Stimulated activated CD4-positive, alpha-beta T cell treated with anti-CD3 and anti-CD28 coated beads, Interleukin-15, amount 100 ng/mL, for 48 hours (primary cell): ENCODE results near the gene DDX60.
"Not testable (repeated sequence)": the region's sequence is repeated elsewhere in the genome, so short reads cannot be mapped to it uniquely, and the experiment has no call there.

Experiments
- DNase-seq, 2 donors: peaks; one replicate each; pipeline ENCODE4 v3.0.0-alpha.2; 2020; ENCODE audit warnings: low read depth in 2 of 2

DDX60 gene

GRCh38 chr4:168318266-168318895, at the start of gene DDX60:
Gene DDX60 (minus strand): TSS chr4:168318752. CDS start chr4:168311259, 7,493 bp downstream.
- peak; percentile 67 to 68 for DNase-seq

DNA sequence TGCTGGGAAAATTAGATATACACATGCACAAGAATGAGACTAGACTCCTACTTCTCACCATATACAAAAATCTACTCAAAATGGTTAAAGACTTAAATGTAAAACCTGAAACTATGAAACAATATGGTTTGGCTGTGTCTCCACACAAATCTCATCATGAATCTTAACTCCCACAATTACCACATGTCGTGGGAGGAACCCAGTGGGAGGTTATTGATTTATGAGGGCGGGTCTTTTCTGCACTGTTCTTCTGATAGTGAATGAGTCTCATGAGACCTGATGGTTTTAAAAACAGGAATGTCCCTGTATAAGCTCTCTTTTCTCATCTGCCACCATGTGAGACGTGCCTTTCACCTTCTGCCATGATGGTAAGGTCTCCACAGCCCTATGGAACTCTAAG, 48.5 kb upstream of the DDX60 start:
- DNase-seq: no peak

GRCh38 chr4:168362025-168362401, 43.5 kb upstream of the DDX60 start:
- no peak for DNase-seq

- no peak for DNase-seq
Observed at GRCh38 chr4:168361365-168362024, 42.9 kb upstream of the DDX60 start.

- DNase-seq: no peak
Observed at GRCh38 chr4:168360271-168360670, 41.7 kb upstream of the DDX60 start.

DNA sequence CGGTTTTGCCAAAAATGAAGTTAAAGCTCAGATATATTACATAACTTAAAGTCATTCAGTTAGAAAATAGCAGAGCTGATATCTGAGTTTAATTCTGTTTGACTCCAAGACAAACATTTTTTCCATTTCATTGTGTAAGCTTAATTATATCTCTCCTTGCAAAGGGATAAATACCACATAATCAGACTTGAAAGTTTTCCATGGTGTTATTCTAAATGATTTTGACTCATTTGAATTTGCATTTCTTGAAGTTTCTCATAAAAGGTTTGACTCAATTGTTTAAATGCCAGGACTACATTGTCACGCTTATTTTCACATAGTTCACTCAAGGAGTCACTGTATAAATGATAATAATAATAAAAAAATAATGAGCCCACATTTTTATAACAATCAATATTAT, 39.4 kb upstream of the DDX60 start:
- no peak for DNase-seq

GRCh38 chr4:168353746-168354145, 35.2 kb upstream of the DDX60 start:
- DNase-seq: no peak

DNA sequence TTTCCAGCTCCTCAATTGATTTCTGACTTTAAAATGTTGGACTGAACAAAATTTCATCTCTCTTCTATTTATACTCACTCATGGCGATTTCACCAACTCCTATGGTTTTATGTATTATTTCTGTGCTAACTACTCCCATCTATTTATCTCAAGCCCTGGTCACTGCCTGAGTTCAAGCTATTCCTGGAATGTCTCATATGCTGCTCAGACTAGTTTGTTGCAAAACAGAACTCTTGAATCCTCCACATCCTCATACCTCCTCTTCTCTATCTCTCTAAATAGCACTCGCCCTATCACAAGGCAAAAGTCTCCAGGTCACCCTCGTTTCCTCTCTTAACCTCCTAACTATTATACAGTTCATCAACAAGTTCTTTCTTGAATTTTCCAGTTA, 19.0 kb upstream of the DDX60 start:
- no peak for DNase-seq

DNA sequence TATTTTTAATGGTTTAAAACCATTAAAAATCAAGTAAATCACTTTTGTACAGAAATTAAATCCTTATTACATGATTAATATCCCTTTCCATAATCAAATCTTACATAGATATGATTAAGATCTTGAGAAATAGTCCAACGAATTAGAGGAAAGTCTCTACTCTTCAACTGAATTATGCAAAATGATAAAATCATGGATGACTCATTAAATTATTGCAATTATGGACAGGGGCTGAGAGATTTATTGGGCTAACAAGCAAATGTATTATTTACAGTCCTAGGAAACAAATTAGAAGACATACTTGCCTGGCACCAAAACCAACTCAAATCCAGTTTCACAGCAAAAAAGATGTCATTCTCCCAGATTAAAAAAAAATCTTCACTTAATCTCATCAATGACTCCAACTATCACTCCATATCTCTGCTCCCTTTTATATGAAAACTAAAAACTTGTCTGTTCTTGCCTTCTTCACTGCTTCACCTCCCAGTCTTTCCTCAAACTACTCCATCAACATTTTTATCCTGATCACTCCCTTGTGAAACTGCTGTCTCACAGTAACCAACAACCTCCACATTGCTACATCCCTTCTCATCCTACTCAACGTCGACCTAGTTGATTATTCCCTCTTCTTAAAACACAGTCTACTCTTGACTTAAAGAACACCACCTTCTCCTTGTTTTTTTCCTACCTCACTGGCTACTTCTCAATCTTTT, 18.4 kb upstream of the DDX60 start:
- DNase-seq: no peak

DNA sequence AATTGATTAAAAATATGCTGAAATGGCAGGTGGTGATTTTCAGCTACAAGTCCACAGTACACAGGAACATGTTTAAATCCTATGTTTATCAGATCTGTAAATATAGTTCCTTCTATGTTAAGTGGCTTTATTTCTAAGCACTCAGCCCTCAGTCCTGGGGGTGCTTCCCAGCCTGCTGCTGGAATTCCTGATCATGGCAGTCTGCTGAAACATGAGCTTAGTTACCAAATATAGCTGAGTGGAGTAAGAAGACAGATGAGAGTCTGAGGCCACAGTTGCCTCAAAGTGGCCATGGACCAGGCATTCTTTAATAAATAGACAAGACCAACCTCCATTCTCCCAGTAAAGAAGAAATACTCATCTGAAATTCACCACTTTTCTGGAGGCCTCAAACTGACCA, 17.1 kb upstream of the DDX60 start:
- no peak for DNase-seq

DNA sequence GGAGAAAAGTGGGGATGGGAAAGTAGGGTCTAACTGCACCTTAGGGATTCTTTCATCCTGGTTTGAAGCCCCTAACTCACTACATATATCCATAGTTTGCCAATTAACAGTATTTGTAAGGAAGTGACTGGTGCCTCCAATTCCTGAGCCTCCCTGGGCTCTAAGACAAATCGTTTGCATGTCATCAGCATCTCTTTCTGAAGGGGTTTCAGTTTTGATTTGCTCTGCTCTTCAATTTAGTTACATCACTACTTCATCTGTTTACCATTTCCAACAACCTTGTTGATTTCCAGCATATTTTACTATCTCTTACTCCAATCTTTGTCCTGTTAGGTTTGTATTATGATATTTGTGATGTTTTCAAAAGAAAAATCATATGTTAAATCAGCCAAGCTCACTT, 15.5 kb upstream of the DDX60 start:
- no peak for DNase-seq

DNA sequence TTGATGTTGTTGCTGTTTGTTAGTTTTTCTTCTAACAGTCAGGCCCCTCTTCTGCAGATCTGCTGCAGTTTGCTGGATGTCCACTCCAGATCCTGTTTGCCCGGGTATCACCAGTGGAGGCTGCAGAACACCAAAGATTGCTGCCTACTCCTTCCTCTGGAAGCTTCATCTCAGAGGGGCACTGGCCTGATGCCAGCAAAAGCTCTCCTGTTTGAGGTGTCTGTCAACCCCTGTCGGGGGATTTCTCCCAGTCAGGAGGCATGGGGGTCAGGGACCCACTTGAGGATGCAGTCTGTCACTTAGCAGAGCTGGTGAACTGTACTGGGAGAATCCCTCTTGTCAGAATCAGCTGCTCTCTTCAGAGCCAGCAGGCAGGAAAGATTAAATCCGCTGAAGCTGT, 12.0 kb upstream of the DDX60 start:
- DNase-seq: not testable (repeated sequence)

- DNase-seq: no peak
Observed at GRCh38 chr4:168325591-168325990, 7.0 kb upstream of the DDX60 start.

GRCh38 chr4:168321006-168321405, 2.5 kb upstream of the DDX60 start:
- no peak for DNase-seq

- DNase-seq: no peak
Observed at GRCh38 chr4:168319486-168320019, 1.0 kb upstream of the DDX60 start.

GRCh38 chr4:168317621-168318020, 931 bp downstream of the DDX60 start:
- DNase-seq: no peak

DNA sequence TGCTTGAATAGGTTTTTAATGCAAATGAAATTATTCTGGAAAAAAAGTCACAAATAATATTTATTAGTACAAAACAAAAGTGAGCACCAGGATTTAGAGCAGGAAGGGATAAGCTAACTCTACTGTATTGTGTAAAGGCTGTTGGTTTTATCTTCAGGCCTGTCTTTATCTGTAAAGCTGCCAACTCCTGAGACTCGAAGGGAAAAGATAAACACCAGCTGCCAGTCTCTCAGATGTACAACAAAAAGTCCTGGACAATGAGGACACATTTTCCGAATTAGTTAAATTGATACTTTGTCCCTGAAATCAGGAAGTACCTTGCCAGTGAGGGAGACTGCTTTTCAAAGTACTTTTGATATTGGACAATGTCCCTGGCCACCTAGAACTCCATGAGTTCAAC, 8.8 kb downstream of the DDX60 start:
- DNase-seq: no peak

DNA sequence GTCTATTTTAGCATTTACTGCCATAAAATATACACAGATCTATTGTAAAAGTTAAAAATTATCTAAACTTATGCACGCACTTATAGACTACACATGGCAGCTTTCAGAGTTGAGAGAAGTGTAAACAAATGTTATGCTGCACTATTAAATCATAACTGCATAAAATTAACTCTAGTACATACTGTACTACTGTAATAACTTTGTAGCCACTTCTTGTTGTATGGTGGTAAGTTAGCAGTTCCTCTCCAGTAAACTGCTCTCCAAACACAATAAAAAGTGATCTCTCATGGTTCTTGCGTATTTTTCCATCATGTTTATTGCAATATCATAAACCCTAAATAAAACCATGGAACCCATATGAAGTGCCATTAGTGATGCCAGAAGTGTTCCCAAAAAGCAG, 9.6 kb downstream of the DDX60 start:
- DNase-seq: no peak

GRCh38 chr4:168306476-168306875, 12.1 kb downstream of the DDX60 start:
- no peak for DNase-seq

- DNase-seq: no peak
Observed at GRCh38 chr4:168304744-168305459, 13.7 kb downstream of the DDX60 start.

DNA sequence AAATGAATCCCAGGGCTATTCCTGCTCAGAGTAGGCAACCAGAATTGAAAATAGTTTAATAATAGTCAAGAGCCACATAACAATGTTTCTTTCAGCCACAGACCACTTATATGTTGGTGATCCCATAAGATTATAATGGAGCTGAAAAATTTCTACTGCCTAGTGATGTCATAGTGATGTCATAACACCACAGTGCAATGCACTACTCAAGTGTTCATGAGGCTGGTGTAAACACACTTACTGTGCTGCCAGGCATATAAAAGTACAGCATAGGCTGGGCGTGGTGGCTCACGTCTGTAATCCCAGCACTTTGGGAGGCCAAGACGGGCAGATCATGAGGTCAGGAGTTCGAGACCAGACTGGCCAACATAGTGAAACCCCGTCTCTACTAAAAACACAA, 15.1 kb downstream of the DDX60 start:
- not testable (repeated sequence) for DNase-seq

GRCh38 chr4:168293386-168293975, 25.1 kb downstream of the DDX60 start:
- no peak for DNase-seq
